ENCODE measurements around the gene C4orf36. TPM values are rescaled to one million over a fixed set of nuclear protein-coding genes. Genes with fewer than 3 reads are reported as not detected.

Gene C4orf36
- total RNA-seq (2014; rRNA removed; shearing (Covaris generic); ENCODE audit: low replicate concordance), result not detected in 2 replicates

GRCh38 chr4:86891762-86892635 is at the start of gene C4orf36:
Gene C4orf36, minus strand, starts transcription at chr4:86892422. Its CDS starts 902 bp downstream, at chr4:86891520.
- H3K9me3 ChIP-seq (ENCODE audit: low read length), result no peaks in the 10 kb centered on the region
- H3K79me2 ChIP-seq (ENCODE audit: low read length), result no peaks in the 10 kb centered on the region
- H3K9me2 ChIP-seq (replicated peaks; ENCODE audit: insufficient read depth, low read length), result no peaks in the 10 kb centered on the region
- H3K4me3 ChIP-seq (ENCODE audit: low read length), result no peak within 1 kb of the TSS
- no peak within 1 kb of the TSS for H2AFZ ChIP-seq (ENCODE audit: low read length)
- H3K27me3 ChIP-seq (ENCODE audit: low read length), result no peaks in the 10 kb centered on the region
- no peaks in the 10 kb centered on the region for H3K36me3 ChIP-seq (ENCODE audit: insufficient read depth, low read length)
- no peak for DNase-seq
- H3K27ac ChIP-seq (ENCODE audit: low read length), result no peak within 1 kb of the TSS
- H3K4me2 ChIP-seq (ENCODE audit: low read depth, low read length, poor library complexity, severe bottlenecking), result no peak within 1 kb of the TSS
- H4K20me1 ChIP-seq (ENCODE audit: insufficient read depth, low read depth, low read length), result no peaks in the 10 kb centered on the region
- H3K9ac ChIP-seq (ENCODE audit: low read length), result no peak within 1 kb of the TSS
- no peaks in the 10 kb centered on the region for H3K4me1 ChIP-seq (ENCODE audit: low read length)

GRCh38 chr4:86940920-86941460 is 48.8 kb upstream of the C4orf36 start:
- Histone ChIP-seq H4K20me1 (ENCODE audit: insufficient read depth, low read depth, low read length) (no peaks in the 10 kb centered on the region), H3K79me2 (ENCODE audit: low read length) (no peaks in the 10 kb centered on the region), H3K9ac (ENCODE audit: low read length) (no peak overlapping the region), H3K4me1 (ENCODE audit: low read length) (peaks cover 38% of the 10 kb centered on the region), H3K36me3 (ENCODE audit: insufficient read depth, low read length) (no peaks in the 10 kb centered on the region), H3K4me3 (ENCODE audit: low read length) (no peak overlapping the region), H3K9me3 (ENCODE audit: low read length) (no peaks in the 10 kb centered on the region), H3K4me2 (ENCODE audit: low read depth, low read length, poor library complexity, severe bottlenecking) (no peak overlapping the region), H3K9me2 (replicated peaks; ENCODE audit: insufficient read depth, low read length) (no peaks in the 10 kb centered on the region), H3K27ac (ENCODE audit: low read length) (no peak overlapping the region), H2AFZ (ENCODE audit: low read length) (no peak overlapping the region), H3K27me3 (ENCODE audit: low read length) (no peaks in the 10 kb centered on the region)
- DNase-seq, result no peak

GRCh38 chr4:86939729-86940575 is 47.7 kb upstream of the C4orf36 start:
- Histone ChIP-seq H3K9me3 (ENCODE audit: low read length) (no peaks in the 10 kb centered on the region), H3K9ac (ENCODE audit: low read length) (no peak overlapping the region), H2AFZ (ENCODE audit: low read length) (no peak overlapping the region), H3K9me2 (replicated peaks; ENCODE audit: insufficient read depth, low read length) (no peaks in the 10 kb centered on the region), H3K4me2 (ENCODE audit: low read depth, low read length, poor library complexity, severe bottlenecking) (peak overlapping the region; percentile 58), H4K20me1 (ENCODE audit: insufficient read depth, low read depth, low read length) (no peaks in the 10 kb centered on the region), H3K4me3 (ENCODE audit: low read length) (peak overlapping the region; percentile 34; the same call in 1 of the 2 replicates), H3K27ac (ENCODE audit: low read length) (no peak overlapping the region), H3K4me1 (ENCODE audit: low read length) (peaks cover 46% of the 10 kb centered on the region), H3K27me3 (ENCODE audit: low read length) (no peaks in the 10 kb centered on the region), H3K79me2 (ENCODE audit: low read length) (no peaks in the 10 kb centered on the region), H3K36me3 (ENCODE audit: insufficient read depth, low read length) (no peaks in the 10 kb centered on the region)
- DNase-seq, result peak; percentile 58

DNA sequence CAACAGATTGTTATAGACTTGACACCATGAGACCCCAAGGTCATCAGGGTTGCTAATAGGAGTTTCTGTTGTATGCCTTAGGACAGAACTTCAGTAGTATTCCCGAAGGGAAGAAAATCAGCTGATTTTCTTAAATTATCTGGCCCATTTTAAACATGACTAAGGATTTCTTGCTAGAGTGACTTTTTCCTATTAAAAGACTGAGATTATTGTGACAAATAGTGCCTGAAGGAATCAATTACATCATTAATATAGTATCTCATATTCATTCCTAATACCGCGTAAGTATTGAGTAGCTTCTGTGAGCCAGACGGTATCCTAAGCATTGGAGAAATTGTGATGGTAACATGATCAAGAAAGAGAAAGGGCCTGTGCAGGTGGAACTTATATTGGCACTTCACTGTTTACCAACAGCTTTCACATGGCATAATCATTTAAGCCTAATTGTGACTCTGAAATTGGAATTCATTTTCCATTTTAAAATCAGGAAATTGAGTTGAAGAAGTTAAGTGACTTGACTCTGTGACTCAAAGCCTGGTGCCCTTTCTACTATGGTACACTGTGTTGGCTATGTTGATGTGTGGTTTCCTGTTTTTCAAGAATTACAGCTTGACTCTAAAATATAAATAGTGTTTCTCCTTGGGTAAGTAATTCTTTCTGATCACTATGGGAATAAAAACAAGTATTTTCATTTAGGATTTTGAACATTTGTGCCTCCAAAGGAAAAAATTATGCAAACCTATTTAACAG is 46.7 kb upstream of the C4orf36 start:
- Histone ChIP-seq H3K4me3 (ENCODE audit: low read length) (no peak overlapping the region), H3K27ac (ENCODE audit: low read length) (no peak overlapping the region), H3K4me2 (ENCODE audit: low read depth, low read length, poor library complexity, severe bottlenecking) (peak overlapping the region; percentile 58), H3K9ac (ENCODE audit: low read length) (no peak overlapping the region), H2AFZ (ENCODE audit: low read length) (no peak overlapping the region), H3K79me2 (ENCODE audit: low read length) (no peaks in the 10 kb centered on the region), H3K27me3 (ENCODE audit: low read length) (no peaks in the 10 kb centered on the region), H3K9me2 (replicated peaks; ENCODE audit: insufficient read depth, low read length) (no peaks in the 10 kb centered on the region), H3K4me1 (ENCODE audit: low read length) (peaks cover 51% of the 10 kb centered on the region), H3K9me3 (ENCODE audit: low read length) (no peaks in the 10 kb centered on the region), H4K20me1 (ENCODE audit: insufficient read depth, low read depth, low read length) (no peaks in the 10 kb centered on the region), H3K36me3 (ENCODE audit: insufficient read depth, low read length) (no peaks in the 10 kb centered on the region)
- DNase-seq, result no peak

DNA sequence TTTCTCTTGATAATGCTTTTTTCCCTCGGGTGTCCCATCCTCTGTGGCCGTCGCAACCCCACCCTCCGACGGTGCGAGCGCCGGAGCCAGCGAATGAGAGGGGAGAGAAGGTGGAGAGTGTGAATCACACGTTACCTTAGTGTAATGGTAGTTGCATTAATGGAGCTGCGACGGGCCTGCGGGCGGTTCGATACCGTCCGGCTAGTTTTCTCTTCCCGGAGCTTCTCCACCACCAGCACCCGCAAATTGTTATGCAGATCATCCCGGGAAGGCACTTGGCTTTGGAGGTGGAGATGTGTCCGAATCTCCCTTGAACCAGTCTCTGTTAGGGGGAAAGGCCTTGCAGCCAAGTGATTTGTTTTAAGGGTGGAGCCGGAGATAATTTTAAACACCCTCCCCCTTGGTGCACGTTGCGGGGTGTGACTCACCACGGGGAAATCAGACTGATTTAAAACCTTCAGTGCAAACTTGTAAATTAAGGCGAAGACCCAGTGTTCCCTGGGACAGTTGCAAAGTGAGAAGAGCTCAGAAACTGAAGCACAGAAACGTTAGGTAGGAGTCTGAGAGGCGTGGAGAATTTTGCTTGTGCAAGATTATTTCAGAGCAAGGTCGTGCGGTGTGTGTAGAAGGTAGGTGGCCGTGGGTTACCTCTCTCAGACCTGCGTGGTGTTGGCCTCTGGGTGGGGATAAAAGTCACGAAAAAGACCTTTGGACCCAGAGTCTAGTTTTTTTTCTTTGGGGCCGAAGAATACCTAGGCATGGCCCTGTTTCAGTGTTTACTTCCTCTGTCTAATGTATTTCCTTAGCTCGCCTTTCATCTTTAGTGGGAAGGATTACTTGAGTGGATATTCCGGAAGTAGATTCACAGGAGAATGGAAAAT is 43.9 kb upstream of the C4orf36 start:
- Histone ChIP-seq H3K9ac (ENCODE audit: low read length) (peak overlapping the region; percentile 71), H3K4me3 (ENCODE audit: low read length) (peak overlapping the region; percentile 77), H4K20me1 (ENCODE audit: insufficient read depth, low read depth, low read length) (no peaks in the 10 kb centered on the region), H3K9me2 (replicated peaks; ENCODE audit: insufficient read depth, low read length) (no peaks in the 10 kb centered on the region), H3K9me3 (ENCODE audit: low read length) (no peaks in the 10 kb centered on the region), H2AFZ (ENCODE audit: low read length) (peak overlapping the region; percentile 21; the same call in 1 of the 2 replicates), H3K36me3 (ENCODE audit: insufficient read depth, low read length) (no peaks in the 10 kb centered on the region), H3K4me1 (ENCODE audit: low read length) (peaks cover 65% of the 10 kb centered on the region), H3K4me2 (ENCODE audit: low read depth, low read length, poor library complexity, severe bottlenecking) (peak overlapping the region; percentile 84), H3K79me2 (ENCODE audit: low read length) (no peaks in the 10 kb centered on the region), H3K27me3 (ENCODE audit: low read length) (no peaks in the 10 kb centered on the region), H3K27ac (ENCODE audit: low read length) (peak overlapping the region; percentile 14; the same call in 1 of the 2 replicates)
- peak; percentile 78 for DNase-seq

DNA sequence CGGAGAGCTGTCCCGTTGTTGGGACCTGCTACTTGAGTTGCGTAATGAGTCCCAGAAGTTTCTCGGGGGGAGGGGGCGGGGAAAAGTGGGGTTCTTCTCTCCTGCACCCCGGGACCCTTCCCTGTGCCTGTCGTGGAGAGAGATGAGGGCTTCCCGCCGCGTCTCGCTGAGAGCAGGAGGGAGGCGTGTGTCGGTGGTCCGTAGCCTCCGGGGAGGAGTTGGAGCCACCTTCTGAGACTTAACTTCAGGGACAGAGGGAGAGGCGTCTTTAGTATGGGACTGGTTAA is 43.3 kb upstream of the C4orf36 start:
- H3K9me2 ChIP-seq (replicated peaks; ENCODE audit: insufficient read depth, low read length), result no peaks in the 10 kb centered on the region
- H4K20me1 ChIP-seq (ENCODE audit: insufficient read depth, low read depth, low read length), result no peaks in the 10 kb centered on the region
- H3K9ac ChIP-seq (ENCODE audit: low read length), result peak overlapping the region; percentile 71
- H3K9me3 ChIP-seq (ENCODE audit: low read length), result no peaks in the 10 kb centered on the region
- H3K36me3 ChIP-seq (ENCODE audit: insufficient read depth, low read length), result no peaks in the 10 kb centered on the region
- peaks cover 71% of the 10 kb centered on the region for H3K4me1 ChIP-seq (ENCODE audit: low read length)
- DNase-seq, result no peak
- H3K27me3 ChIP-seq (ENCODE audit: low read length), result no peaks in the 10 kb centered on the region
- peak overlapping the region; percentile 93; the same call in 1 of the 2 replicates for H2AFZ ChIP-seq (ENCODE audit: low read length)
- peak overlapping the region; percentile 77 for H3K4me3 ChIP-seq (ENCODE audit: low read length)
- H3K4me2 ChIP-seq (ENCODE audit: low read depth, low read length, poor library complexity, severe bottlenecking), result peak overlapping the region; percentile 84
- H3K79me2 ChIP-seq (ENCODE audit: low read length), result no peaks in the 10 kb centered on the region
- no peak overlapping the region for H3K27ac ChIP-seq (ENCODE audit: low read length)
